Measurements from ENCODE around the gene DOK5.

The DOK5 gene

DNA sequence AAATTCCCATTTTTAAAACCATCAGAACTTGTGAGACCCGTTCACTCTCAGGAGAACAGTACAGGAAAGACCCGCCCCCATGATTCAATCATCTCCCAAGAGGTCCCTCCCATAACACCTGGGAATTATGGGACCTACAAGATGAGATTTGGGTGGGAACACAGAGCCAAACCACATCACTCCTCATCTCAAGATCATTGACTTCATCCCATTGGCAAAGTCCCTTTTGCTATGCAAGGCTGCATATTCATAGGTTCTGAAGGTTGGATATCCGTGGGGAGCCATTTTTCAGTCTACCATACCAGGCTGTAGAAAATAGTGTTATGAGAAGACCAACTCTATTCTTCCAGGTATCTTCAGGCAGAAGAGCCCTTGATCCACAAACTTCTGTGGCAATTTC lies 219.1 kb downstream of the DOK5 start:
- no peak for ATAC-seq (ENCODE audit: insufficient read depth, low read depth)
- no peak overlapping the region for H3K4me2 ChIP-seq (ENCODE audit: insufficient read depth, low read length)
- no peak overlapping the region for H3K27ac ChIP-seq (ENCODE audit: low read length)

DNA sequence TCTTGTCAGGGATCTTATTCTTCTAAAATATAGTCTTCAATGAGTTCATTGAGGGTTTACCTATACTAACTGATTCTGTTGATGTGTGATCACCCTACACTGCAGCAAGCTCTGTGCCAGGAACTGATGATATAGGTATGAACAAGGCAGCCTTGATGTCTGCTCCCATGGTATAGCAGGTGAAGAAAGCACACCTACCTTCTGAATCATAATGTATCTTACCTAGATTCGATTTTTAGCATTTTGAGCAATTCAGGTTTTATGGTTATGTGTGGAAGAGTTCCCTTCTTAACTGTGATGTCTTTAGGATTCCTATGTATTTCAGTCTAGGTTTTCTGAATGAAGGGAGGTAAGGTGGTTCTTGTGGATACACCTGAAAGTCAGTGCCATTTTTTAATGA lies 223.0 kb downstream of the DOK5 start:
- Histone ChIP-seq H4K20me1 (ENCODE audit: insufficient read depth, low read length) (no peaks in the 10 kb centered on the region), H3K27ac (ENCODE audit: low read length) (no peak overlapping the region), H3K36me3 (ENCODE audit: insufficient read depth, low read length) (no peaks in the 10 kb centered on the region), H3K9me3 (ENCODE audit: insufficient read depth, low read length, severe bottlenecking) (no peaks in the 10 kb centered on the region), H2AFZ (ENCODE audit: low read depth, low read length) (no peak overlapping the region), H3K27me3 (ENCODE audit: insufficient read depth, low read length, poor library complexity) (peaks cover 2% of the 10 kb centered on the region), H3K4me3 (ENCODE audit: low read depth in 1 of 2, low read length in 2 of 2) (no peak overlapping the region), H3K9ac (ENCODE audit: low read depth, low read length) (no peak overlapping the region), H3K4me2 (ENCODE audit: insufficient read depth, low read length) (no peak overlapping the region), H3K4me1 (ENCODE audit: insufficient read depth, low read length) (no peaks in the 10 kb centered on the region), H3K79me2 (ENCODE audit: insufficient read depth, low read length) (no peaks in the 10 kb centered on the region)
- DNase-seq (no peak), ATAC-seq (ENCODE audit: insufficient read depth, low read depth) (no peak)
- TF ChIP-seq CTCF (IDR thresholded peaks at IDR 0.05; ENCODE audit: borderline replicate concordance, extremely low read depth, low read length, poor library complexity, severe bottlenecking) (no peak), EZH2 (IDR thresholded peaks at IDR 0.05; ENCODE audit: borderline replicate concordance, low read depth, low read length, severe bottlenecking) (no peak)

More for the DNA sequence above, 219.1 kb downstream of the DOK5 start:
- Histone ChIP-seq H3K4me1 (ENCODE audit: insufficient read depth, low read length) (no peaks in the 10 kb centered on the region), H4K20me1 (ENCODE audit: insufficient read depth, low read length) (no peaks in the 10 kb centered on the region), H3K4me3 (ENCODE audit: low read depth in 1 of 2, low read length in 2 of 2) (no peak overlapping the region), H3K36me3 (ENCODE audit: insufficient read depth, low read length) (no peaks in the 10 kb centered on the region), H3K9me3 (ENCODE audit: insufficient read depth, low read length, severe bottlenecking) (no peaks in the 10 kb centered on the region), H3K79me2 (ENCODE audit: insufficient read depth, low read length) (no peaks in the 10 kb centered on the region), H3K27me3 (ENCODE audit: insufficient read depth, low read length, poor library complexity) (peaks cover 6% of the 10 kb centered on the region), H2AFZ (ENCODE audit: low read depth, low read length) (no peak overlapping the region), H3K9ac (ENCODE audit: low read depth, low read length) (no peak overlapping the region)
- no peak for TF ChIP-seq CTCF (IDR thresholded peaks at IDR 0.05; ENCODE audit: borderline replicate concordance, extremely low read depth, low read length, poor library complexity, severe bottlenecking)
- no peak for TF ChIP-seq EZH2 (IDR thresholded peaks at IDR 0.05; ENCODE audit: borderline replicate concordance, low read depth, low read length, severe bottlenecking)
- DNase-seq: no peak
